ENCODE data around the gene TMEM256.

The TMEM256 gene

GRCh38 chr17:7356072-7356549 lies 47.8 kb downstream of the TMEM256 start:
- DNase-seq (ENCODE audit: insufficient read length, low spot score) (peak; percentile 83), FAIRE-seq (peak; percentile 97)

GRCh38 chr17:7355573-7355972 lies 48.3 kb downstream of the TMEM256 start:
- DNase-seq (ENCODE audit: insufficient read length, low spot score) (no peak), FAIRE-seq (no peak)

- FAIRE-seq: no peak
- no peak for DNase-seq (ENCODE audit: insufficient read length, low spot score)
Measured at GRCh38 chr17:7355053-7355452, 48.8 kb downstream of the TMEM256 start, which contains the start of gene TMEM95. Gene TMEM95, plus strand, starts transcription at chr17:7355156. Its CDS starts 49 bp downstream, at chr17:7355205.

GRCh38 chr17:7354262-7354843 lies 49.5 kb downstream of the TMEM256 start:
- no peak for DNase-seq (ENCODE audit: insufficient read length, low spot score)
- no peak for FAIRE-seq
